22Rv1 (cell line): Measurements from ENCODE around the gene PDCD7.

Experiments used
- H3K27ac ChIP-seq: fragments of 450-650 bp; 2 replicates; pipeline ENCODE4 v1.5.1; 2017
- CTCF ChIP-seq: fragments of 450-650 bp; IDR thresholded peaks from 2 replicates; pipeline ENCODE4 v1.5.1; 2017; ENCODE audit warnings: mild to moderate bottlenecking
- ZFX ChIP-seq: fragments of 450-650 bp; IDR thresholded peaks from 2 replicates; pipeline ENCODE4 v1.6.1; 2017; ENCODE audit warnings: antibody characterized with exemption, borderline replicate concordance

The PDCD7 gene

DNA sequence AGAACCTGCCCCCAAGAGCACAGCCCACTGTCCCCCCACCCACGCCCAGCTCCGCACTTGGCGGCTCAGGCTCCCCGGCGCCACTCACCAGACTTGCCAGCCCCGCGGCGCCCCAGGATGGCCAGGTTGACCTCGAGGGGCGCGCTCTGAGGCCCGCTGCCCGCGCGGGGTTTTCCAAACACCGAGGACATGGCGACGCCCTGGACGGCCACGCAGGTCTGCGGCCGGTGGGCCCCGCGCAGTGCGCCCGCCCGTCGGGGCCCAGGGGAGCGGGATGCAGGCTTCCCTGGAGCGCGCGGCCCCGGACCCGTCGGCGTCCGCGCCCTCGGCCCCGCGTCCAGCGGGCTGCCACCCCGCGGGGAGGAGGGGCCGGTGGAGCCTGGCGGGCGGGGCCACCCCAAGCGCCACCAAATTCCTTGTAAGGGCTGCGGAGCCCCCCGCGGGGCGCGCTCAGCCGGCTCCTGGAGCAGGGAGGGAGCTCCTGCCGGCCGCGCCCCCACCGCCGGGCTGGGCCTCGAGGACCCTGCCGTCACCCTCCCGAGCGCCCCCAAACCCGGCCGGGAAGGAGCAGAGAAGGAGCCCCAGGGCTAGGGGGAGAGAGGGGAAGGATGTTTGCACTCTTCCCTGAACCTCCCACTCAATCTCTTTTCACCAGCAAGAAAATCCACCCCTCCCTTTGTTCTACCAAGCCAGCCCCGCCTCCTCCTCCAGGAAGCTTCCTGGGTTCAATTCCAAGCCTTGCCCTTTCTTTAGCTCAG, 65.8 kb downstream of the PDCD7 start, which contains the start of gene RASL12:
TSS of gene RASL12 (minus strand) at position 347 of the 758 bp plus-strand sequence. CDS start at position 191, 156 bp downstream.
- TF ChIP-seq ZFX (no peak), CTCF (no peak)
- no peak within 1 kb of the TSS for H3K27ac ChIP-seq
